PFSK-1 (cell line): Measurements from ENCODE around the gene IFRD2.

Experiments used
- FOXP2 ChIP-seq: optimal IDR thresholded peaks from 2 replicates; pipeline ENCODE3; 2011; ENCODE audit warnings: borderline replicate concordance, control low read depth, inconsistent platforms; ENCODE audit not compliant: insufficient read depth; ENCODE audit errors: extremely low read length, extremely low read depth
- POLR2AphosphoS5 ChIP-seq: IDR thresholded peaks from 2 replicates; pipeline ENCODE4 v1.6.1; 2012; ENCODE audit warnings: low read depth, mild to moderate bottlenecking, control low read depth, low read length, moderate library complexity
- REST ChIP-seq, 2 experiments: IDR thresholded peaks; 2 replicates each; pipeline versions ENCODE4 v1.6.1 to v1.8.0; 2011 to 2012; ENCODE audit warnings: low read depth in 2 of 2, low read length in 2 of 2, control low read depth in 1 of 2, inconsistent platforms in 1 of 2, mild to moderate bottlenecking in 1 of 2, moderate library complexity in 1 of 2; ENCODE audit not compliant: insufficient read depth in 1 of 2
- SIN3A ChIP-seq: IDR thresholded peaks from 2 replicates; pipeline ENCODE4 v1.6.1; 2012; ENCODE audit warnings: mild to moderate bottlenecking, low read length, moderate library complexity, borderline replicate concordance; ENCODE audit not compliant: insufficient read depth
- TAF1 ChIP-seq: IDR thresholded peaks from 2 replicates; pipeline ENCODE4 v1.6.1; 2012; ENCODE audit warnings: low read length, control low read depth, borderline replicate concordance; ENCODE audit not compliant: insufficient read depth

The IFRD2 gene

GRCh38 chr3:50290161-50290641 lies 2.0 kb downstream of the IFRD2 start:
- TF ChIP-seq TAF1 (no peak), SIN3A (no peak), FOXP2 (no peak), REST (IDR thresholded peaks at IDR 0.05; ENCODE audit: insufficient read depth in 1 of 2, low read depth in 2 of 2, low read length in 2 of 2) (no peak), POLR2AphosphoS5 (no peak)

- TF ChIP-seq FOXP2: no peak
- no peak for TF ChIP-seq POLR2AphosphoS5
- no peak for TF ChIP-seq REST (IDR thresholded peaks at IDR 0.05; ENCODE audit: insufficient read depth in 1 of 2, low read depth in 2 of 2, low read length in 2 of 2)
- no peak for TF ChIP-seq SIN3A
- no peak for TF ChIP-seq TAF1
These were observed 3.1 kb downstream of the IFRD2 start for GRCh38 chr3:50289130-50289529.

- TF ChIP-seq POLR2AphosphoS5: no peak
- no peak for TF ChIP-seq SIN3A
- no peak for TF ChIP-seq TAF1
- no peak for TF ChIP-seq REST (IDR thresholded peaks at IDR 0.05; ENCODE audit: insufficient read depth in 1 of 2, low read depth in 2 of 2, low read length in 2 of 2)
- TF ChIP-seq FOXP2: no peak
These were observed 3.7 kb downstream of the IFRD2 start for GRCh38 chr3:50288387-50289007.

GRCh38 chr3:50287262-50287661 lies 5.0 kb downstream of the IFRD2 start:
- TF ChIP-seq FOXP2: no peak
- no peak for TF ChIP-seq SIN3A
- no peak for TF ChIP-seq POLR2AphosphoS5
- TF ChIP-seq TAF1: no peak
- TF ChIP-seq REST (IDR thresholded peaks at IDR 0.05; ENCODE audit: insufficient read depth in 1 of 2, low read depth in 2 of 2, low read length in 2 of 2): no peak

- TF ChIP-seq REST (IDR thresholded peaks at IDR 0.05; ENCODE audit: insufficient read depth in 1 of 2, low read depth in 2 of 2, low read length in 2 of 2) (no peak), FOXP2 (no peak), POLR2AphosphoS5 (no peak), TAF1 (no peak), SIN3A (no peak)
These were observed 5.7 kb downstream of the IFRD2 start for GRCh38 chr3:50286322-50287227.
